ENCODE data around the gene BYSL.

DNA sequence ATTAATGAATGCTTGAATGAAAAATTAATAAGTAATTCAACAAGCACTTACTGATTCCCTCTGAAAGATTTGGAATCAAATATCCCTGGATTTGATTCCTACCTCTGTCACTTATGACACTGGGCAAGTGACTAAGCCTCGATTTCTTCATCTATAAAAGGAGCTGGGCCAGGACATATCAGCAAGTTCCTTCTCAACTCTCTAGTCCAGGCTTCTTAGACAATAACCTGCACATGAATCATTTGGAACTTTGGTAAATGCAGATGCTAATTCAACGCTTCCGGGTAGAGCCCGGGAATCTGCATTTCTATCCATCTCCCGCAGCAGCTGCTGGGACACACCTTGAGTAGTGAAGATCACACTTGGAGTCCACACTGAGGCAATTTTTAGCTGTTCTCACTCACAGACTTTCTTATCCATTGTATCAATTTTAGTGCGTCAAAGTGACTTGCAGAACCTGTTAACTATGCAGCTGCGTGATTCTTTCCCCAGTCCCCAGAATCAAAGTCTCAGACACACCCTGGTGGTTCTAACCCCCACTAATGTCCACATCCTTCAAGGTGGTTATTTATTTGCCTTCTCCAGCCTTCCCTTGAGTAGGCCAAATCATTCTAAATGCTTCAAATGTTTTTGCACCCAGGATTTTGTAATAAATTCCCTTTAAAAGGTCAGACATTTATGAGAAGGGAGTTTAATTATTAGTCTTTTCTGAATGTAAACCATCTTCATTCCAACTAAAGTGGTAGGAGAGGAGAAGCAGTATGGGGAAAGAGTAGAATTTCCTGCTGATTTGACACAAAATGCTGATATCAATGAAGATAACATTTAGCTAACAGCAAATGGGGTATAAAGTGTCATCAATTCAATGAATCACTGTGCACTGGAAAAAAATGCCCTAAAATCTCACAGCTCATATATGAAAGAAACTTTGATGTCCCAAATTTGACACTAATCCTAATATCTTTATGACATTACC lies 46.3 kb downstream of the BYSL start:
- TF ChIP-seq, protein P1, sequence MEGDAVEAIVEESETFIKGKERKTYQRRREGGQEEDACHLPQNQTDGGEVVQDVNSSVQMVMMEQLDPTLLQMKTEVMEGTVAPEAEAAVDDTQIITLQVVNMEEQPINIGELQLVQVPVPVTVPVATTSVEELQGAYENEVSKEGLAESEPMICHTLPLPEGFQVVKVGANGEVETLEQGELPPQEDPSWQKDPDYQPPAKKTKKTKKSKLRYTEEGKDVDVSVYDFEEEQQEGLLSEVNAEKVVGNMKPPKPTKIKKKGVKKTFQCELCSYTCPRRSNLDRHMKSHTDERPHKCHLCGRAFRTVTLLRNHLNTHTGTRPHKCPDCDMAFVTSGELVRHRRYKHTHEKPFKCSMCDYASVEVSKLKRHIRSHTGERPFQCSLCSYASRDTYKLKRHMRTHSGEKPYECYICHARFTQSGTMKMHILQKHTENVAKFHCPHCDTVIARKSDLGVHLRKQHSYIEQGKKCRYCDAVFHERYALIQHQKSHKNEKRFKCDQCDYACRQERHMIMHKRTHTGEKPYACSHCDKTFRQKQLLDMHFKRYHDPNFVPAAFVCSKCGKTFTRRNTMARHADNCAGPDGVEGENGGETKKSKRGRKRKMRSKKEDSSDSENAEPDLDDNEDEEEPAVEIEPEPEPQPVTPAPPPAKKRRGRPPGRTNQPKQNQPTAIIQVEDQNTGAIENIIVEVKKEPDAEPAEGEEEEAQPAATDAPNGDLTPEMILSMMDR (conservative IDR thresholded peaks at IDR 0.05; ENCODE audit: low read length), result no peak
- no peak for TF ChIP-seq EZH2phosphoT487 (IDR thresholded peaks at IDR 0.05; ENCODE audit: borderline replicate concordance, low read depth, low read length)
